GM12878 (cell line): ENCODE measurements around the gene PGBD4. TPM values are rescaled to one million over a fixed set of nuclear protein-coding genes. Genes with fewer than 3 reads are reported as not detected.
A peak's percentile ranks its signal among the peaks of the same experiment; 100 is the strongest.

Experiments used
- ATAC-seq: fragments of 200-7000 bp; cut with Tn5 transposase; 3 replicates; pipeline ENCODE4 v1.9.1; 2020; ENCODE audit warnings: mild to moderate bottlenecking, moderate library complexity
- BruUV-seq: library from RNA; stranded (reverse); fragments of 400-500 nt; replicated peaks from 2 replicates; lab custom pipeline; 2021; lab: Mats Ljungman, UMichigan
- CTCF ChIA-PET: fragments of 300-600 bp; sonication (Branson Sonifier 250); formaldehyde crosslinking; extraction: SDS; loops from one replicate; lab custom pipeline; 2021; ENCODE audit warnings: inconsistent platforms; lab: Yijun Ruan, JAX
- POLR2A ChIA-PET: fragments of 350-600 bp; formaldehyde crosslinking; extraction: SDS; loops from one replicate; lab custom pipeline; 2021; ENCODE audit warnings: inconsistent platforms; lab: Charles Lee
- RAD21 ChIA-PET: fragments of 300-600 bp; sonication (Branson Sonifier 250); formaldehyde crosslinking; loops from one replicate; lab custom pipeline; 2023; ENCODE audit warnings: antibody characterized with exemption; ENCODE audit not compliant: unreplicated experiment; lab: Charles Lee
- SMC1A ChIA-PET: fragments of 300-600 bp; sonication (Branson Sonifier 250); formaldehyde crosslinking; loops from one replicate; lab custom pipeline; 2023; ENCODE audit not compliant: unreplicated experiment, uncharacterized antibody; lab: Charles Lee
- DNase-seq: peaks from one replicate; pipeline ENCODE4 v3.0.0-alpha.2; 2011; ENCODE audit warnings: low read depth, low spot score
- FAIRE-seq: peaks from 3 replicates; lab custom pipeline; 2011; peaks lifted over from hg19 to GRCh38; lab: Jason Lieb, UNC
- H2AFZ ChIP-seq: 2 replicates; pipeline ENCODE4 v1.6.0; 2011; ENCODE audit warnings: low read depth, low read length, control low read depth; ENCODE audit not compliant: control insufficient read depth
- H3K27ac ChIP-seq: 2 replicates; pipeline ENCODE4 v1.5.1; 2011; ENCODE audit warnings: control low read depth; ENCODE audit not compliant: control insufficient read depth, insufficient read depth
- H3K27me3 ChIP-seq, 2 experiments: replicated peaks in 1 of 2; 2 replicates each; pipeline versions ENCODE4 v1.6.0 to v1.6.1; 2011; ENCODE audit warnings: low read length in 1 of 2; ENCODE audit not compliant: control insufficient read depth in 2 of 2, insufficient read depth in 2 of 2
- H3K36me3 ChIP-seq, 2 experiments: 2 replicates each; pipeline ENCODE4 v1.5.1; 2011; ENCODE audit warnings: low read length in 1 of 2; ENCODE audit not compliant: control insufficient read depth in 2 of 2, insufficient read depth in 2 of 2
- H3K4me1 ChIP-seq: 2 replicates; pipeline ENCODE4 v1.6.1; 2011; ENCODE audit warnings: mild to moderate bottlenecking, low read length, moderate library complexity, mixed read lengths; ENCODE audit not compliant: control insufficient read depth, insufficient read depth
- H3K4me2 ChIP-seq: 2 replicates; pipeline ENCODE4 v1.6.0; 2011; ENCODE audit warnings: control low read depth; ENCODE audit not compliant: control insufficient read depth, insufficient read depth
- H3K4me3 ChIP-seq: fragments of 200-600 bp; sonication (generic); 2 replicates; pipeline ENCODE4 v1.5.1; 2016
- H3K79me2 ChIP-seq: 2 replicates; pipeline ENCODE4 v1.6.0; 2011; ENCODE audit warnings: low read length; ENCODE audit not compliant: control insufficient read depth, insufficient read depth
- H3K9ac ChIP-seq: 2 replicates; pipeline ENCODE4 v1.8.0; 2011; ENCODE audit warnings: low read length, control low read depth, mixed read lengths; ENCODE audit not compliant: control insufficient read depth, insufficient read depth
- H3K9me3 ChIP-seq: replicated peaks from 3 replicates; pipeline ENCODE4 v1.5.1; 2011; ENCODE audit warnings: mild to moderate bottlenecking, low read length; ENCODE audit not compliant: control insufficient read depth, insufficient read depth
- H4K20me1 ChIP-seq: 2 replicates; pipeline ENCODE4 v1.6.0; 2011; ENCODE audit not compliant: control insufficient read depth, insufficient read depth
- BCL3 ChIP-seq: IDR thresholded peaks from 2 replicates; pipeline ENCODE4 v1.6.1; 2011; ENCODE audit warnings: borderline replicate concordance, low read depth, mild to moderate bottlenecking, moderate library complexity, low read length; ENCODE audit not compliant: insufficient read depth, poor library complexity, severe bottlenecking
- CBX3 ChIP-seq: fragments of 200-600 bp; sonication (generic); IDR thresholded peaks from 2 replicates; pipeline ENCODE4 v1.6.1; 2016; ENCODE audit warnings: low read depth, borderline replicate concordance
- CBX5 ChIP-seq: sonication (generic); IDR thresholded peaks from 2 replicates; pipeline ENCODE4 v1.6.1; 2016; ENCODE audit warnings: low read depth, moderate library complexity, mild to moderate bottlenecking, inconsistent platforms
- CHD4 ChIP-seq: fragments of 200-600 bp; sonication (generic); IDR thresholded peaks from 2 replicates; pipeline ENCODE4 v1.6.1; 2016; ENCODE audit warnings: mild to moderate bottlenecking
- CREB1 ChIP-seq: IDR thresholded peaks from 2 replicates; pipeline ENCODE4 v1.6.1; 2012; ENCODE audit warnings: low read depth, mild to moderate bottlenecking, inconsistent platforms
- DPF2 ChIP-seq: fragments of 450-650 bp; IDR thresholded peaks from 2 replicates; pipeline ENCODE4 v1.6.1; 2017; ENCODE audit warnings: mild to moderate bottlenecking
- FOS ChIP-seq: IDR thresholded peaks from 3 replicates; pipeline ENCODE4 v1.6.1; 2011; ENCODE audit warnings: borderline replicate concordance; ENCODE audit not compliant: insufficient read length; ENCODE audit errors: extremely low read depth
- JUNB ChIP-seq: IDR thresholded peaks from 2 replicates; pipeline ENCODE4 v1.6.1; 2016; ENCODE audit warnings: antibody characterized with exemption, mild to moderate bottlenecking
- MTA3 ChIP-seq: IDR thresholded peaks from 2 replicates; pipeline ENCODE4 v1.6.1; 2012; ENCODE audit warnings: low read length, inconsistent platforms, borderline replicate concordance
- NKRF ChIP-seq: fragments of 450-650 bp; conservative IDR thresholded peaks from 2 replicates; pipeline ENCODE4 v1.6.1; 2017; ENCODE audit warnings: mild to moderate bottlenecking, moderate library complexity
- POLR2AphosphoS2 ChIP-seq: IDR thresholded peaks from 2 replicates; pipeline ENCODE4 v1.6.1; 2011; ENCODE audit warnings: low read depth, mild to moderate bottlenecking, low read length, improper control_type of control experiment, moderate library complexity
- RAD21 ChIP-seq: IDR thresholded peaks from 2 replicates; pipeline ENCODE4 v1.6.1; 2011; ENCODE audit warnings: mild to moderate bottlenecking, low read depth, low read length, moderate library complexity; ENCODE audit not compliant: insufficient read depth
- RAD51 ChIP-seq: fragments of 450-650 bp; IDR thresholded peaks from 2 replicates; pipeline ENCODE4 v1.6.1; 2016; ENCODE audit warnings: moderate library complexity, mild to moderate bottlenecking, inconsistent platforms
- STAT1 ChIP-seq: fragments of 450-650 bp; conservative IDR thresholded peaks from 2 replicates; pipeline ENCODE4 v1.6.1; 2014; ENCODE audit warnings: antibody characterized with exemption, mild to moderate bottlenecking
- TCF3 ChIP-seq: IDR thresholded peaks from 2 replicates; pipeline ENCODE4 v1.6.1; 2012; ENCODE audit warnings: low read depth, mild to moderate bottlenecking, low read length, borderline replicate concordance; ENCODE audit not compliant: insufficient read depth
- USF1 ChIP-seq: IDR thresholded peaks from 2 replicates; pipeline ENCODE4 v1.6.1; 2011; ENCODE audit warnings: borderline replicate concordance, low read depth, mild to moderate bottlenecking, moderate library complexity, mixed read lengths, low read length; ENCODE audit not compliant: insufficient read depth; ENCODE audit errors: extremely low read length
- WGBS: methylation state at CpG from one replicate; pipeline ENCODE4 v1.1.6; 2016; ENCODE audit warnings: low lambda C conversion rate; ENCODE audit not compliant: insufficient replicate concordance, insufficient coverage; ENCODE audit errors: missing lambda C conversion rate; 5-methylcytosine and 5-hydroxymethylcytosine counted together
- in situ Hi-C: fragments of 300-500 bp; cut with MboI; formaldehyde crosslinking; loops from 9 replicates; pipeline ENCODE4 v1.14.3; 2018; ENCODE audit warnings: mixed read lengths
- intact Hi-C: fragments of 100-400 bp; cut with micrococcal nuclease; formaldehyde crosslinking; loops from one replicate; pipeline ENCODE4 v1.14.2; 2022; ENCODE audit not compliant: unreplicated experiment
- polyA plus RNA-seq, 11 experiments: library from polyadenylated mRNA; depleted of rRNA in 4 of 11; unstranded in 6 of 11; stranded (reverse) in 5 of 11; fragments of >200 nt; fragmentation: Nextera tagmentation in 4 of 11; fragmentation: Illumina TruSeq in 1 of 11; extraction: Ambion mirVana in 4 of 11; extraction: Trizol in 1 of 11; gene quantifications; 1 replicate in 1 of 11; 2 replicates in 10 of 11; pipeline versions ENCODE4 v1.2.1 to v1.2.3, GENCODE V29; 2011 to 2016; ENCODE audit warnings: inconsistent platforms in 2 of 11, missing spikeins in 2 of 11, low read depth in 1 of 11
- total RNA-seq, 4 experiments: library from RNA; depleted of rRNA in 3 of 4; stranded (reverse); fragments of >200 nt in 3 of 4; fragmentation: Illumina TruSeq in 1 of 4; extraction: Trizol in 1 of 4; gene quantifications; 2 replicates each; pipeline versions ENCODE4 v1.2.1 to v1.2.3, GENCODE V29; 2013 to 2021

The PGBD4 gene
- total and polyA plus RNA-seq, 10 of the 15 experiments (the other 5 are each of a cell fraction or from before 2014, with no cell fraction given): 1.2 to 5.8 (median 2.8) TPM

- 0 out of 4 replicates have a peak, but pooled peaks cover 0 to 3% of the 10 kb centered on the region in 2 experiments for H3K36me3 ChIP-seq
- FAIRE-seq (no peak), ATAC-seq (no peak), DNase-seq (no peak)
- WGBS: 27% methylated on average over 29 of the region's 29 CpGs
- H3K9me3 ChIP-seq: no peaks in the 10 kb centered on the region
- no peaks in the 10 kb centered on the region for H4K20me1 ChIP-seq
- BruUV-seq: TSS peak; percentile 89
- H3K9ac ChIP-seq: peak overlapping the region; percentile 89
- in situ Hi-C loops: loop anchor here (5.0 kb wide), 1 partner anchor 115 kb away; no protein-coding TSS in a partner anchor
- 0 out of 2 replicates have a peak, but pooled peaks cover 4% of the 10 kb centered on the region for H3K4me1 ChIP-seq
- peak overlapping the region; percentile 98 for H2AFZ ChIP-seq
- peak overlapping the region; percentile 48 for H3K4me2 ChIP-seq
- CTCF ChIA-PET: interaction anchor here (0.6 to 1.4 kb wide), 4 partner anchors 53 to 836 kb away, joined by 3 to 8 read pairs (median 3); partner anchors contain the start of gene KATNBL1
- RAD21 ChIA-PET: interaction anchor here (1.0 to 1.6 kb wide), 3 partner anchors 8 to 265 kb away, joined by 4 to 6 read pairs (median 6); partner anchors contain the start of gene KATNBL1
- H3K79me2 ChIP-seq: peaks cover 53% of the 10 kb centered on the region
- peak overlapping the region; percentile 69 for H3K4me3 ChIP-seq
- H3K27ac ChIP-seq: peak overlapping the region; percentile 77
- POLR2A ChIA-PET: interaction anchor here (0.5 to 0.9 kb wide), 2 partner anchors 21 to 1194 kb away, joined by 3 to 4 read pairs; no protein-coding TSS in a partner anchor
- intact Hi-C loops: loop anchor here (5.0 to 10.0 kb wide), 2 partner anchors 265 to 482 kb away; partner anchors contain the start of genes GOLGA8B and LPCAT4
- SMC1A ChIA-PET: interaction anchor here (0.9 to 1.2 kb wide), 5 partner anchors 37 to 123 kb away, joined by 3 to 4 read pairs (median 3); partner anchors contain the start of genes EMC4 and KATNBL1
- no peaks in the 10 kb centered on the region for H3K27me3 ChIP-seq
- TF ChIP-seq BCL3: no peak
- no peak for TF ChIP-seq TCF3
- TF ChIP-seq STAT1: no peak
- 0 out of 2 replicates have a peak, but pooled peaks have one; percentile 4 for TF ChIP-seq RAD51
- TF ChIP-seq USF1: peak; percentile 36
- no peak for TF ChIP-seq JUNB
- TF ChIP-seq FOS: no peak
- TF ChIP-seq MTA3: no peak; the same call in 1 of the 2 replicates
- no peak for TF ChIP-seq POLR2AphosphoS2
- TF ChIP-seq NKRF: peak; percentile 62
- TF ChIP-seq DPF2: no peak
- TF ChIP-seq CBX5: no peak
- TF ChIP-seq CBX3: no peak
- no peak for TF ChIP-seq CHD4
- no peak for TF ChIP-seq RAD21
- TF ChIP-seq CREB1: no peak
Observed at GRCh38 chr15:34102175-34102925, 467 bp downstream of the PGBD4 start.
